ENCODE data around the gene ZNF837. TPM values are rescaled to one million over a fixed set of nuclear protein-coding genes. Genes with fewer than 3 reads are reported as not detected.
"Not testable (repeated sequence)": the region's sequence is repeated elsewhere in the genome, so short reads cannot be mapped to it uniquely, and the experiment has no call there.

Gene ZNF837
- total RNA-seq, 2 donors from 2014 or later, result 2.4 to 2.5 TPM

GRCh38 chr19:58353717-58354477 is 26.9 kb downstream of the ZNF837 start:
- intact Hi-C loops (cut with DNase I, micrococcal nuclease), result no loop called here
- DNase-seq, result no peak
- no peak for ATAC-seq

GRCh38 chr19:58352760-58353671 is 27.8 kb downstream of the ZNF837 start, which contains the start of gene A1BG:
A1BG (minus strand) TSS chr19:58353492; CDS start chr19:58353437, 55 bp downstream.
- DNase-seq, result no peak
- ATAC-seq, result no peak
- intact Hi-C loops (cut with DNase I, micrococcal nuclease), result no loop called here

- no peak for ATAC-seq
- no peak for DNase-seq
- intact Hi-C loops (cut with DNase I, micrococcal nuclease), result no loop called here
Measured at GRCh38 chr19:58351990-58352755, 28.7 kb downstream of the ZNF837 start.

- no peak for ATAC-seq
- intact Hi-C loops (cut with DNase I, micrococcal nuclease), result no loop called here
- no peak for DNase-seq
Measured at GRCh38 chr19:58351558-58351878, 29.3 kb downstream of the ZNF837 start.

GRCh38 chr19:58350871-58351557 is 29.8 kb downstream of the ZNF837 start:
- DNase-seq (no peak), ATAC-seq (no peak)
- intact Hi-C loops (cut with DNase I, micrococcal nuclease), result no loop called here

- no peak for ATAC-seq
- intact Hi-C loops (cut with DNase I, micrococcal nuclease), result no loop called here
- DNase-seq, result no peak
Measured at GRCh38 chr19:58350001-58350861, 30.6 kb downstream of the ZNF837 start.

- DNase-seq, result no peak
- no peak for ATAC-seq
- intact Hi-C loops (cut with DNase I, micrococcal nuclease), result no loop called here
Measured at GRCh38 chr19:58349590-58349989, 31.2 kb downstream of the ZNF837 start.

GRCh38 chr19:58348080-58348479 is 32.8 kb downstream of the ZNF837 start:
- ATAC-seq; DNase-seq; intact Hi-C loops (cut with DNase I, micrococcal nuclease): not testable (repeated sequence)

GRCh38 chr19:58346961-58347929 is 33.6 kb downstream of the ZNF837 start:
- DNase-seq (peak in 1 of 2 donors; percentile 61), ATAC-seq (peak; percentile 69)
- intact Hi-C loops (cut with DNase I, micrococcal nuclease), result no loop called here

- intact Hi-C loops (cut with DNase I, micrococcal nuclease), result no loop called here
- ATAC-seq, result no peak
Measured at GRCh38 chr19:58345558-58345957, 35.3 kb downstream of the ZNF837 start.

GRCh38 chr19:58338825-58339558 is 41.8 kb downstream of the ZNF837 start:
- DNase-seq (no peak), ATAC-seq (no peak)
- intact Hi-C loops (cut with DNase I, micrococcal nuclease), result no loop called here

More at GRCh38 chr19:58345558-58345957, 35.3 kb downstream of the ZNF837 start:
- DNase-seq, result no peak

- intact Hi-C loops (cut with DNase I, micrococcal nuclease), result no loop called here
- ATAC-seq (no peak), DNase-seq (no peak)
Measured at GRCh38 chr19:58338336-58338735, 42.5 kb downstream of the ZNF837 start.

- no peak for ATAC-seq
- intact Hi-C loops (cut with DNase I, micrococcal nuclease), result no loop called here
Measured at GRCh38 chr19:58336820-58337219, 44.0 kb downstream of the ZNF837 start.

GRCh38 chr19:58336216-58336615 is 44.6 kb downstream of the ZNF837 start:
- ATAC-seq, result no peak
- DNase-seq, result no peak
- intact Hi-C loops (cut with DNase I, micrococcal nuclease), result no loop called here

More at GRCh38 chr19:58336820-58337219, 44.0 kb downstream of the ZNF837 start:
- DNase-seq, result no peak

- intact Hi-C loops (cut with DNase I, micrococcal nuclease), result no loop called here
- ATAC-seq (no peak), DNase-seq (no peak)
Measured at GRCh38 chr19:58335630-58336029, 45.2 kb downstream of the ZNF837 start.

- no peak for DNase-seq
- no peak for ATAC-seq
- intact Hi-C loops (cut with DNase I, micrococcal nuclease), result no loop called here
Measured at GRCh38 chr19:58334691-58335249, 46.1 kb downstream of the ZNF837 start.

Data from left colon (tissue), 2 donors.